GM21447 (cell line): ENCODE data around the gene FRRS1.
"Not testable (repeated sequence)": the region's sequence is repeated elsewhere in the genome, so short reads cannot be mapped to it uniquely, and the experiment has no call there.

ENCODE experiments used
- ATAC-seq: cut with Tn5 transposase; IDR thresholded peaks from one replicate; pipeline ENCODE4 v1.9.1; 2021; ENCODE audit not compliant: unreplicated experiment

FRRS1 gene, protein sequence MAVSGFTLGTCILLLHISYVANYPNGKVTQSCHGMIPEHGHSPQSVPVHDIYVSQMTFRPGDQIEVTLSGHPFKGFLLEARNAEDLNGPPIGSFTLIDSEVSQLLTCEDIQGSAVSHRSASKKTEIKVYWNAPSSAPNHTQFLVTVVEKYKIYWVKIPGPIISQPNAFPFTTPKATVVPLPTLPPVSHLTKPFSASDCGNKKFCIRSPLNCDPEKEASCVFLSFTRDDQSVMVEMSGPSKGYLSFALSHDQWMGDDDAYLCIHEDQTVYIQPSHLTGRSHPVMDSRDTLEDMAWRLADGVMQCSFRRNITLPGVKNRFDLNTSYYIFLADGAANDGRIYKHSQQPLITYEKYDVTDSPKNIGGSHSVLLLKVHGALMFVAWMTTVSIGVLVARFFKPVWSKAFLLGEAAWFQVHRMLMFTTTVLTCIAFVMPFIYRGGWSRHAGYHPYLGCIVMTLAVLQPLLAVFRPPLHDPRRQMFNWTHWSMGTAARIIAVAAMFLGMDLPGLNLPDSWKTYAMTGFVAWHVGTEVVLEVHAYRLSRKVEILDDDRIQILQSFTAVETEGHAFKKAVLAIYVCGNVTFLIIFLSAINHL

GRCh38 chr1:99766378-99766800 is at the start of gene FRRS1:
TSS of gene FRRS1 (minus strand) at chr1:99766635. CDS start at chr1:99748768, 17,867 bp downstream.
- peak; percentile 94 for ATAC-seq

GRCh38 chr1:99814373-99814900 is 48.0 kb upstream of the FRRS1 start:
- ATAC-seq: no peak

- ATAC-seq: no peak
Measured at GRCh38 chr1:99811747-99812146, 45.3 kb upstream of the FRRS1 start.

- ATAC-seq: no peak
Measured at GRCh38 chr1:99811075-99811474, 44.6 kb upstream of the FRRS1 start.

DNA sequence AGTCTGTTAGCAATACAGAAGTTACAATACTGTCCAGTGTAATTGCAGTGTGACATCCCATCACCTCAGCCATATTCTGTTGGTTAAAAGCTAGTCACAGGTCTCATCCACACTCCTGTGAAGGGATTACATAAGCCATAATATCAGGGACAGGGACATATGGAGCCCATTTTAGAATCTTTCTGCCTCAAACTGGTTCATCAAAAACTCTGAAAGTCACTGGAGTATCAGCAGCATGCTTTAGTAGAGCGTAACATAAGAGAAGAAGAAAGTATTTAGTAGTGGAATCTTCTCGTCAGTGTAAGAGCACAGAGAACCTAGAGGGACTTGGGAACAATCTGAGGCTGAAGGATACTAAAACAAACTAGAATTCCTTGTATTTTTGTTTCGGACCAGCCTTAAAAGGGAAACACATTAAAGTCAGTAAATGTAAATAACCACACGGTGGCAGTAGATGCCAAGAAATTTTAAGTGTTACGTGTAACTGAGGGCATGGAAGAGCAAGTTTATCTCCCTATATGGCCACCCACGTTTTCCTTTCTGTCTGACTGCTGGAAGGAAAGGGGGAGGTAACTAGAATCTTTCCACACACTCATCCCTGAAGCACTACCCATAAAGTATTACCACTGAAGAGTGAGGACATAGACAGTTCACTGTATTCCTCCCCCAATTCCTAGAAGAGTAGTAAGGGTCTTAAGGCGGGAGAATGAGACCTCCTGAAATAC is 42.1 kb upstream of the FRRS1 start:
- peak; percentile 94 for ATAC-seq

DNA sequence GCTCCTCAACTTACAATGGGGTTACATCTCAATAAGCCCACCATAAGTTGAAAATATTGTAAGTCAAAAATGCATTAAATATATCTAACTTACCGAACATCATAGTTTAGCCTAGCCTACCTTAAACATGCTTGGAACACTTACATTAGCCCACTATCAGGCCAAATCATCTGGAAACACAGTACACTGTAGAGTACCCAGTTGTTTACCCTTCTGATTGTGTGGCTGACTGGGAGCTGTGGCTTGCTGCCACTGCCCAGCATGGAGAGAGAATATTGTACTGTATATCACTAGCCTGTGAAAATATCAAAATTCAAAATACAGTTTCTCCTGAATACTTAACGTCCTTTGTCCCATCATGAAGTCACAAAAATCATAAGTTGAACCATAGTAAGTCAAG is 40.4 kb upstream of the FRRS1 start:
- no peak for ATAC-seq

- no peak for ATAC-seq
Measured at GRCh38 chr1:99801584-99801983, 35.1 kb upstream of the FRRS1 start.

DNA sequence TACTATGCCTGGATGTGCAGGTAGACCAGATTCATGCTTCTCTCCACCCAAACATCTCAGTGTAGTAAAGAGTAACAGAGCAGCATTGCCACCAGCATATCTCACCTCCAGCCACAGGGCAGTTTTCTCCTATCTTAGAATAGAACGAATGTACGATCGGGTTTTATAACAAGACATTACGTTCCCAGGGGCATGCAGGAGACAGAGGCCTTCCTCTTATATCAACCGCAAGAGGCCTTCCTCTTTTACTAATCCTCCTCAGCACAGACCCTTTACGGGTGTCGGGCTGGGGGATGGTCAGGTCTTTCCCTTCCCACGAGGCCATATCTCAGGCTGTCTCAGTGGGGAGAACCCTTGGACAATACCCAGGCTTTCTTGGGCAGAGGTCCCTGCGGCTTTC is 27.4 kb upstream of the FRRS1 start:
- ATAC-seq: not testable (repeated sequence)

GRCh38 chr1:99789715-99790114 is 23.3 kb upstream of the FRRS1 start:
- no peak for ATAC-seq

GRCh38 chr1:99788896-99789295 is 22.5 kb upstream of the FRRS1 start:
- no peak for ATAC-seq

GRCh38 chr1:99786751-99787501 is 20.5 kb upstream of the FRRS1 start:
- ATAC-seq: peak; percentile 71

- no peak for ATAC-seq
Measured at GRCh38 chr1:99784809-99785255, 18.4 kb upstream of the FRRS1 start.

DNA sequence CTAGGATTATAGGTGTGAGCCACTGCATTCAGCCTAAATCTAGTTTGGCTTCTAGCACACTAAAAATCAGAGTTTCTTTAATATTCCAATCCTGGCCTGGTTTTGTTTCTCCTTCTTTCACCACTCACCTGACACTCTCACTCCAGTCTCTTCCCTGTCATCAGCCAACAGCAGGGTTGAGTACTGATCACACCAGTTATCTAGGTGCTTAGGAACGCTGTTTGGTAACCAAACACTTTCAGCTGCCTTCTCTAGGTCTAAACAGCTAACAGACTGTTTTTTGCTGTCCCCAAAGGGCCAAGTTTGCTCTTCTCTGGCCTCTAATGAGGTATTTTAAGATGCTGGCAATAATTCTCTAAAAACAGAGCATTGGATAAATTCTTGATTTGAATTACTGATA is 17.7 kb upstream of the FRRS1 start:
- ATAC-seq: no peak

DNA sequence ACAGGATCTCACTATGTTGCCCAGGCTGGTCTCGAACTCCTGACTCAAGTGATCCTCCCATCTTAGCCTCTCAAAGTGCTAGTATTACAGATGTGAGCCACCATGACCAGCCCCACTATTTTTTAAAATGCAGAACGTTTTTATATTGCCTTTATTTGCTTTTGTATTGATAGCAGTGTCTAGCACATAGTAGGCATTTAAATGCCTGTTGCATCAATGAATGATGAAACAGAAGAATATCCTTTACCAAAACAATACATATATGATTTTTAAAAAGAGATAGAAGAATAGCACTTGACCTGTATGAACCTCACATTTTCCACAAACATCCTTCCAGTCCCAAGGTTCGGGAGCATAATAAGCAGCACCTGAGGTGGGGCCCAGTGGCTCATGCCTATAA is 16.5 kb upstream of the FRRS1 start:
- ATAC-seq: no peak

GRCh38 chr1:99782397-99782796 is 16.0 kb upstream of the FRRS1 start:
- no peak for ATAC-seq

DNA sequence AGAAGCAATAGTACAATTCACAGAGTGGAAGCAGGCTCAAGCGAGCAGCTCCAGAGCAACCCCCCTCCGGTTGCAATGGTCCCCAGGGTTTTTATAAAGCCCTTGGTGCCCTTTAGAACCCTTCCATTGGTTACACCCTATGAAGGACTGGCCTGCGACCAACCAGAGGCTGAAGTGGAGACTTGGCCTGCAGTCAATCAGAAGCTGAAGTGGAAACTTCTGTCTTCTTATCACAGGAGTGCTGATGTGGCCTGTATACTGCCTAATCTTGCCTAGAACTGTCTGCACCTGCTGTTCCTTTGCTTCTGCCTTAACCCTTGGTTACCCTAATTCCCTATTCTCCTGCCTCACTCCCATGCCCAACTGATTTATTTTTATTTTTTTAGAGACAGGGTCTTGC is 15.4 kb upstream of the FRRS1 start:
- no peak for ATAC-seq

GRCh38 chr1:99777752-99778151 is 11.3 kb upstream of the FRRS1 start:
- ATAC-seq: no peak

DNA sequence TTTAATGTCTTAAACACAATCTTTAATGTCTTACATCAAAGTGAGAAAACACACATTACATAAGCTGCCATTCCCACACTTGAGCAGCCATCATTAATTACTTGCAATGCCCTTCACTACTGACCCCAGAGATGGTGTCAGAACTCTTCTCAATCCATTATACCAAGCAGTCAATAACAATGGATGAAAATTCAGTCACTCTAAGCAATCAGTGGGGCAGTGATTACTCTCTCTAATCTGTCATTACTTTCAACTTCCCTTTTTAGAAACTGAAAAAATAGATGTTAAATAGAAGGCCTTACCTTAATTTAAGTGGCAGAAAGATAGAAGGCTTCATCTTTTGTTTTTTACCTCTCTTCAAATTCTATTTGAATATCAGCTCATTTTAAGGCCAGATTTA is 9.7 kb upstream of the FRRS1 start:
- no peak for ATAC-seq

DNA sequence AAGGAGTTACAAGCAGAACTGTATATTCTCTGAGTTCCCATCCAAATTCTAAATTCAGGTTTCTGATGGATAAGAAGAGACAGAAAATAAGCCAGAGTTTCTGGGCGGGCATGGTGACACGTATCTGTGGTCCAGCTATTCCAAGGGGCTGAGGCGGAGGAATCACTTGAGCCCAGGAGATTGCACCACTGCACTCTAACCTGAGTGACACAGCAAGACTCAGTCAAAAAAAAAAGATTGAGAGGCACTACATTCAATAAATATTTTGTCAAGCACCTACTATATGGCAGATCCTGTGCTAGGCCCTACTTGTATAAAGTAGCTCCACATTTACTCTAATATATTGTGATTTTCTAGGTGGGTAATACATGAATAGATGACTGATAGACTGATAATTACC is 6.4 kb upstream of the FRRS1 start:
- ATAC-seq: no peak

DNA sequence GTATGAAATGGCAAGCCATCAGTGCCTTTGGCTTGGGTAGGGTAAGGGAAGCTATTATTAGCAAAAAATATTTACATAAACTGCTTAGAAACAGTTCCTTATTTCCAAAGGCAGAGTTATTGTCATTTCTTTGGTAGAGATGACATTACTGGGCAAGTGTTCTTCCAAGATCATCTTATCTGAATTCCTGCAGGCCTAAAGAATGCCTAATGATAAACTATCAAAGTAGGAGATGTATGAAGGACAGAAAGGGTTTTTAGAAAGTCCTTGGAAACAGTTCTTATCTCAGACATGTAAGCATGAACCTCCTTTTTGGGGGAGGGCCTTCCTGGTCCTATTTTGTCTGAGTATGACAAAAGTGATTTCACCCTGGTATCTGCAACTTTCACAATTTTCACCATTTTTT is 5.1 kb upstream of the FRRS1 start:
- ATAC-seq: no peak
